K562 (cell line): ENCODE results near the gene USP48. TPM values are rescaled to one million over a fixed set of nuclear protein-coding genes. Genes with fewer than 3 reads are reported as not detected.

Source experiments
- BRD9 ChIP-seq: fragments of 450-650 bp; IDR thresholded peaks from 2 replicates; pipeline ENCODE4 v1.6.1; 2018; ENCODE audit warnings: low read depth; ENCODE audit not compliant: partially characterized antibody
- CCAR2 ChIP-seq: fragments of 200-400 bp; formaldehyde crosslinking; IDR thresholded peaks from 2 replicates; pipeline ENCODE4 v1.6.1; 2017; ENCODE audit warnings: mild to moderate bottlenecking, low read depth, low read length
- CEBPG ChIP-seq, 3 experiments: fragments of 200-800 bp in 1 of 3; sonication (Bioruptor generic) in 1 of 3; sonication (generic) in 1 of 3; formaldehyde crosslinking in 1 of 3; IDR thresholded peaks in 2 of 3; conservative IDR thresholded peaks in 1 of 3; 2 replicates each; pipeline versions ENCODE4 v1.6.1 to v1.8.0; 2016 to 2022; ENCODE audit warnings: missing compliant biosample characterization in 2 of 3, missing genetic modification characterization in 2 of 3, mild to moderate bottlenecking in 1 of 3, missing genetic modification reagents in 1 of 3
- ELF2 ChIP-seq: fragments of 250-450 bp; sonication (Bioruptor Pico); IDR thresholded peaks from 2 replicates; pipeline ENCODE4 v1.5.0; 2021; ENCODE audit warnings: mild to moderate bottlenecking
- FIP1L1 ChIP-seq: fragments of 200-400 bp; formaldehyde crosslinking; IDR thresholded peaks from 2 replicates; pipeline ENCODE4 v1.6.1; 2018; ENCODE audit warnings: mild to moderate bottlenecking, low read depth, low read length; ENCODE audit not compliant: poor library complexity, severe bottlenecking
- FOXK1 ChIP-seq: sonication (generic); formaldehyde crosslinking; IDR thresholded peaks from 2 replicates; pipeline ENCODE4 v1.8.0; 2022; ENCODE audit warnings: missing genetic modification reagents, mild to moderate bottlenecking, borderline replicate concordance
- LCOR ChIP-seq: sonication (generic); formaldehyde crosslinking; IDR thresholded peaks from 2 replicates; pipeline ENCODE4 v1.8.0; 2022; ENCODE audit warnings: mild to moderate bottlenecking, missing genetic modification reagents
- MIER1 ChIP-seq: fragments of 450-650 bp; IDR thresholded peaks from 2 replicates; pipeline ENCODE4 v1.6.1; 2016; ENCODE audit warnings: antibody characterized with exemption, mild to moderate bottlenecking, low read depth
- PRDM10 ChIP-seq: fragments of 450-650 bp; IDR thresholded peaks from 2 replicates; pipeline ENCODE4 v1.6.1; 2018; ENCODE audit not compliant: partially characterized antibody
- PTTG1 ChIP-seq: fragments of 450-650 bp; IDR thresholded peaks from 2 replicates; pipeline ENCODE4 v1.6.1; 2016; ENCODE audit warnings: low read depth, mild to moderate bottlenecking, missing genetic modification characterization, missing compliant biosample characterization
- STAG1 ChIP-seq: sonication (generic); formaldehyde crosslinking; IDR thresholded peaks from 2 replicates; pipeline ENCODE4 v1.5.0; 2020; ENCODE audit warnings: missing genetic modification reagents, borderline replicate concordance
- TARDBP ChIP-seq: fragments of 450-650 bp; IDR thresholded peaks from 2 replicates; pipeline ENCODE4 v1.6.1; 2016
- TRIM28 ChIP-seq: fragments of 450-650 bp; IDR thresholded peaks from 2 replicates; pipeline ENCODE4 v1.6.1; 2017
- YY1 ChIP-seq, 3 experiments: IDR thresholded peaks; 2 replicates each; pipeline ENCODE4 v1.6.1; 2011; ENCODE audit warnings: low read length in 2 of 3, mild to moderate bottlenecking in 2 of 3, moderate library complexity in 2 of 3, borderline replicate concordance in 1 of 3, control low read depth in 1 of 3, low read depth in 1 of 3; ENCODE audit not compliant: insufficient read depth in 3 of 3, insufficient replicate concordance in 2 of 3, control insufficient read depth in 1 of 3, insufficient read length in 1 of 3; ENCODE audit errors: extremely low read depth in 1 of 3
- ZBTB8A ChIP-seq: fragments of 450-650 bp; IDR thresholded peaks from 2 replicates; pipeline ENCODE4 v1.6.1; 2018; ENCODE audit warnings: mild to moderate bottlenecking, moderate library complexity; ENCODE audit not compliant: partially characterized antibody
- ZFPM2 ChIP-seq: fragments of 250-450 bp; sonication (Bioruptor Pico); IDR thresholded peaks from 2 replicates; pipeline ENCODE4 v1.5.1; 2022; ENCODE audit warnings: mild to moderate bottlenecking
- ZNF23 ChIP-seq: fragments of 250-450 bp; sonication (Bioruptor Pico); IDR thresholded peaks from 2 replicates; pipeline ENCODE4 v1.4.0; 2020; ENCODE audit warnings: mild to moderate bottlenecking
- ZNF232 ChIP-seq: sonication (generic); formaldehyde crosslinking; IDR thresholded peaks from 2 replicates; pipeline ENCODE4 v1.8.0; 2022; ENCODE audit warnings: mild to moderate bottlenecking, missing genetic modification reagents
- ZNF316 ChIP-seq: fragments of 450-650 bp; IDR thresholded peaks from 2 replicates; pipeline ENCODE4 v1.6.1; 2016
- polyA plus RNA-seq, 8 experiments: library from polyadenylated mRNA; depleted of rRNA in 4 of 8; stranded (reverse) in 5 of 8; unstranded in 3 of 8; fragments of >200 nt; fragmentation: Nextera tagmentation in 2 of 8; fragmentation: Illumina TruSeq in 1 of 8; extraction: Ambion mirVana in 2 of 8; extraction: Trizol in 1 of 8; gene quantifications; 2 replicates each; pipeline versions ENCODE4 v1.2.1 to v1.2.3, GENCODE V29; 2011 to 2014; ENCODE audit warnings: inconsistent platforms in 1 of 8, missing spikeins in 1 of 8
- total RNA-seq, 7 experiments: library from RNA; depleted of rRNA in 6 of 7; stranded (reverse); fragments of >200 nt in 6 of 7; fragmentation: Illumina TruSeq in 2 of 7; extraction: Trizol in 2 of 7; gene quantifications; 2 replicates each; pipeline versions ENCODE4 v1.2.1 to v1.2.3, GENCODE V29; 2011 to 2021; ENCODE audit warnings: low replicate concordance in 1 of 7
- TF ChIP-seq, protein P1 (sequence below): fragments of 450-650 bp; IDR thresholded peaks from 2 replicates; pipeline ENCODE4 v1.6.1; 2017; ENCODE audit warnings: mild to moderate bottlenecking, moderate library complexity
- TF ChIP-seq, protein P2 (sequence below), 3 experiments: fragments of 200-800 bp in 1 of 3; sonication (Bioruptor generic) in 1 of 3; sonication (generic) in 1 of 3; formaldehyde crosslinking in 1 of 3; IDR thresholded peaks; 2 replicates each; pipeline versions ENCODE4 v1.6.1 to v1.8.0; 2016 to 2022; ENCODE audit warnings: mild to moderate bottlenecking in 2 of 3, missing compliant biosample characterization in 2 of 3, missing genetic modification characterization in 2 of 3, missing genetic modification reagents in 1 of 3

The USP48 gene
- total and polyA plus RNA-seq, 9 of the 15 experiments (the other 6 are each of a cell fraction or from before 2014, with no cell fraction given): 23.3 to 123 (median 106) TPM

DNA sequence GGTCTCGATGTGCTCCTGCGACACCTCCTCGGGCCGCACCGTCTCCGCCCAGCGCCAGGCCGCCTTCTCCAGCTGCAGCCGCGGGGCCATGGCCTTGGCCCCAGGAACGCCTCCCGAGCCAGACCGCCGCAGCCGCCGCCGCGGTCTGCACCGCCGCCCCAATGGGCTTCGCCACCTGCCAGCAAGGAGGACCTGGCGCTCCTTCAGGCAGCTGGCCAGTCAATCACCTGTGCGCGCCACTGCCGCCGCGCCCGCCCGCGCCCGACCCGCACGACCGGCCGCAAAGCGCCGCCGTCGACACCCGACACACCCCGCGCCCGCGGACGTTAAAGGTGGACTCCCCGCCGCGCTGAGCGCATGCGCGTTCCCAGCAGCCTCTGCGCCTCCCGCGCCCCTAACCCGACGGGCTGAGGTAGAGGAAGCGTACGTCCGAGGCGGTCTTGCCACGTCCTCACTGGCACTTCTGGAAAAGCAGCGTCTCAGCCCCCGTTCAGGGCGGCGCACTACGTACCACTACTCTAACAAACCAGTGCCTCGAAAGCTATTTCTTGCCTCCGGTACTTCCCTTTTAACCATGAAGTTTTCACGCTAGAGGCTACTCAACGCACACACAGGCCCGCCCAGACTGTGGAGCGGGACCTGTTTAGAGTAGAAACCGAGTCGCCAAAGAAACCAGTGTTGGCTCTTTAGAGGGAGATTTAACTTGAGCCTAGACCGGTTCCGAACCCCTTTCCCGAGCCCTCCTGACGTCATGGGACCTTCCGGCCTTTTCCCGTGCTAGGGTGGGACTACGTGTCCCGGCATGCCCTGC, at the start of gene USP48 (continued):
- peak; percentile 49 for TF ChIP-seq PRDM10
- peak; percentile 17 for TF ChIP-seq CEBPG (CRISPR knock-in tag; IDR thresholded peaks at IDR 0.05)
- TF ChIP-seq CEBPG (tag; conservative IDR thresholded peaks at IDR 0.05 in 1 of 2, IDR thresholded peaks at IDR 0.05 in 1 of 2): no peak
- TF ChIP-seq FOXK1 (CRISPR knock-in tag): no peak; the same call in 1 of the 2 replicates
- no peak for TF ChIP-seq ZBTB8A
- no peak for TF ChIP-seq MIER1
- peak; percentile 83 for TF ChIP-seq BRD9
- TF ChIP-seq PTTG1 (tag): no peak
- TF ChIP-seq TARDBP: no peak; the same call in none of the 2 replicates
- peak; percentile 67; the same call in 1 of the 2 replicates for TF ChIP-seq ELF2 (CRISPR knock-in tag)
- TF ChIP-seq ZNF316: no peak
- peak; percentile 36 for TF ChIP-seq TRIM28
- TF ChIP-seq, protein P1, sequence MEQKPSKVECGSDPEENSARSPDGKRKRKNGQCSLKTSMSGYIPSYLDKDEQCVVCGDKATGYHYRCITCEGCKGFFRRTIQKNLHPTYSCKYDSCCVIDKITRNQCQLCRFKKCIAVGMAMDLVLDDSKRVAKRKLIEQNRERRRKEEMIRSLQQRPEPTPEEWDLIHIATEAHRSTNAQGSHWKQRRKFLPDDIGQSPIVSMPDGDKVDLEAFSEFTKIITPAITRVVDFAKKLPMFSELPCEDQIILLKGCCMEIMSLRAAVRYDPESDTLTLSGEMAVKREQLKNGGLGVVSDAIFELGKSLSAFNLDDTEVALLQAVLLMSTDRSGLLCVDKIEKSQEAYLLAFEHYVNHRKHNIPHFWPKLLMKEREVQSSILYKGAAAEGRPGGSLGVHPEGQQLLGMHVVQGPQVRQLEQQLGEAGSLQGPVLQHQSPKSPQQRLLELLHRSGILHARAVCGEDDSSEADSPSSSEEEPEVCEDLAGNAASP: no peak
- no peak for TF ChIP-seq LCOR (CRISPR knock-in tag)
- peak; percentile 75 for TF ChIP-seq FIP1L1
- no peak for TF ChIP-seq CCAR2
- TF ChIP-seq, protein P2, sequence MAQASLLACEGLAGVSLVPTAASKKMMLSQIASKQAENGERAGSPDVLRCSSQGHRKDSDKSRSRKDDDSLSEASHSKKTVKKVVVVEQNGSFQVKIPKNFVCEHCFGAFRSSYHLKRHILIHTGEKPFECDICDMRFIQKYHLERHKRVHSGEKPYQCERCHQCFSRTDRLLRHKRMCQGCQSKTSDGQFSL (CRISPR knock-in tag; IDR thresholded peaks at IDR 0.05): no peak; the same call in none of the 2 replicates
- TF ChIP-seq, protein P2 (tag; IDR thresholded peaks at IDR 0.05): no peak
- no peak for TF ChIP-seq ZNF232 (CRISPR knock-in tag)
- peak in 1 of 3 experiments; percentile 78 for TF ChIP-seq YY1 (IDR thresholded peaks at IDR 0.05; ENCODE audit: borderline replicate concordance in 1 of 3, control insufficient read depth in 1 of 3, extremely low read depth in 1 of 3, insufficient read depth in 3 of 3, insufficient read length in 1 of 3, insufficient replicate concordance in 2 of 3, low read depth in 1 of 3, low read length in 2 of 3)
- TF ChIP-seq ZNF23 (CRISPR knock-in tag): no peak; the same call in 1 of the 2 replicates
- TF ChIP-seq ZFPM2: no peak
- TF ChIP-seq STAG1: peak; percentile 41; the same call in 1 of the 2 replicates
